WTC11 (cell line): ENCODE measurements around the gene ACTMAP. TPM values are rescaled to one million over a fixed set of nuclear protein-coding genes. Genes with fewer than 3 reads are reported as not detected.

ENCODE experiments used
- ATAC-seq: fragments of 200-7000 bp; cut with Tn5 transposase; 2 replicates; pipeline ENCODE4 v1.10.0; 2021; ENCODE audit warnings: mild to moderate bottlenecking, moderate library complexity
- CTCF ChIA-PET: fragments of 300-600 bp; sonication (Branson Sonifier 250); formaldehyde crosslinking; loops from one replicate; lab custom pipeline; 2021; ENCODE audit warnings: antibody characterized with exemption; lab: Charles Lee
- POLR2A ChIA-PET: fragments of 350-600 bp; sonication (Branson Sonifier 250); formaldehyde crosslinking; loops from one replicate; lab custom pipeline; 2021; ENCODE audit warnings: antibody characterized with exemption; lab: Charles Lee
- DNase-seq: peaks from one replicate; pipeline ENCODE4 v3.0.0; 2021; ENCODE audit warnings: low spot score
- H3K27ac Mint-ChIP-seq: 2 replicates; pipeline ENCODE4 v1.8.0; 2021; ENCODE audit warnings: mixed read lengths
- H3K27me3 Mint-ChIP-seq: 2 replicates; pipeline ENCODE4 v1.8.0; 2021; ENCODE audit warnings: low read depth, mild to moderate bottlenecking, moderate library complexity, mixed read lengths
- H3K36me3 Mint-ChIP-seq: 2 replicates; pipeline ENCODE4 v1.8.0; 2021; ENCODE audit warnings: mixed read lengths
- H3K4me1 Mint-ChIP-seq: 2 replicates; pipeline ENCODE4 v1.8.0; 2022; ENCODE audit warnings: mixed read lengths
- H3K4me3 Mint-ChIP-seq: 2 replicates; pipeline ENCODE4 v1.8.0; 2021; ENCODE audit warnings: mild to moderate bottlenecking, moderate library complexity, mixed read lengths
- H3K9me3 Mint-ChIP-seq: 2 replicates; pipeline ENCODE4 v1.8.0; 2021; ENCODE audit warnings: mixed read lengths
- CREB1 ChIP-seq: sonication (generic); formaldehyde crosslinking; IDR thresholded peaks from 2 replicates; pipeline ENCODE4 v1.8.0; 2023; ENCODE audit warnings: mild to moderate bottlenecking, missing genetic modification reagents
- ELF4 ChIP-seq: sonication (generic); formaldehyde crosslinking; IDR thresholded peaks from 2 replicates; pipeline ENCODE4 v1.8.1; 2022; ENCODE audit warnings: low read depth, mild to moderate bottlenecking, moderate library complexity, missing genetic modification reagents
- ETV6 ChIP-seq: sonication (generic); formaldehyde crosslinking; IDR thresholded peaks from 2 replicates; pipeline ENCODE4 v1.8.1; 2022; ENCODE audit warnings: mild to moderate bottlenecking, missing genetic modification reagents
- GTF2I ChIP-seq: fragments of 250-450 bp; sonication (Bioruptor Pico); conservative IDR thresholded peaks from 2 replicates; pipeline ENCODE4 v1.4.0; 2021; ENCODE audit warnings: mild to moderate bottlenecking
- IRF2 ChIP-seq: sonication (generic); formaldehyde crosslinking; IDR thresholded peaks from 2 replicates; pipeline ENCODE4 v1.8.0; 2022; ENCODE audit warnings: low read depth, missing genetic modification reagents, borderline replicate concordance
- NR1H2 ChIP-seq: sonication (generic); formaldehyde crosslinking; IDR thresholded peaks from 2 replicates; pipeline ENCODE4 v1.9.0; 2021; ENCODE audit warnings: mild to moderate bottlenecking, moderate library complexity, missing genetic modification reagents
- RORB ChIP-seq: fragments of 250-450 bp; sonication (Bioruptor Pico); IDR thresholded peaks from 2 replicates; pipeline ENCODE4 v1.9.0; 2021; ENCODE audit warnings: mild to moderate bottlenecking
- SMAD4 ChIP-seq: sonication (generic); formaldehyde crosslinking; IDR thresholded peaks from 2 replicates; pipeline ENCODE4 v1.8.0; 2022; ENCODE audit warnings: mild to moderate bottlenecking, missing genetic modification reagents
- TCF7 ChIP-seq: sonication (generic); formaldehyde crosslinking; IDR thresholded peaks from 2 replicates; pipeline ENCODE4 v1.8.0; 2022; ENCODE audit warnings: mild to moderate bottlenecking, low read depth, missing genetic modification reagents, moderate library complexity
- ZNF121 ChIP-seq: sonication (generic); formaldehyde crosslinking; IDR thresholded peaks from 2 replicates; pipeline ENCODE4 v1.8.0; 2023; ENCODE audit warnings: missing genetic modification reagents
- ZNF138 ChIP-seq: sonication (generic); formaldehyde crosslinking; conservative IDR thresholded peaks from 2 replicates; pipeline ENCODE4 v1.8.1; 2022; ENCODE audit warnings: mild to moderate bottlenecking, moderate library complexity, missing genetic modification reagents
- total RNA-seq: library from RNA; stranded (reverse); gene quantifications from 3 replicates; pipeline ENCODE4 v1.2.3, GENCODE V29; 2021
- TF ChIP-seq, protein P1 (sequence below): sonication (generic); formaldehyde crosslinking; IDR thresholded peaks from 2 replicates; pipeline ENCODE4 v1.8.1; 2022; ENCODE audit warnings: low read depth, mild to moderate bottlenecking, moderate library complexity, missing genetic modification reagents, borderline replicate concordance
- TF ChIP-seq, protein P2 (sequence below): sonication (generic); formaldehyde crosslinking; IDR thresholded peaks from 2 replicates; pipeline ENCODE4 v1.8.1; 2022; ENCODE audit warnings: missing genetic modification reagents, borderline replicate concordance
- TF ChIP-seq, protein P3 (sequence below): sonication (generic); formaldehyde crosslinking; IDR thresholded peaks from 2 replicates; pipeline ENCODE4 v1.8.1; 2023; ENCODE audit warnings: mild to moderate bottlenecking, missing genetic modification reagents
- TF ChIP-seq, protein P4 (sequence below): sonication (generic); formaldehyde crosslinking; IDR thresholded peaks from 2 replicates; pipeline ENCODE4 v1.8.0; 2022; ENCODE audit warnings: mild to moderate bottlenecking, missing genetic modification reagents
- TF ChIP-seq, protein P5 (sequence below): fragments of 250-450 bp; sonication (Bioruptor Pico); IDR thresholded peaks from 2 replicates; pipeline ENCODE4 v2.1.2; 2022; ENCODE audit warnings: mild to moderate bottlenecking, moderate library complexity
- TF ChIP-seq, protein P6 (sequence below): fragments of 250-450 bp; sonication (Bioruptor Pico); IDR thresholded peaks from 2 replicates; pipeline ENCODE4 v1.8.0; 2021; ENCODE audit warnings: mild to moderate bottlenecking
- TF ChIP-seq, protein P7 (sequence below): sonication (generic); formaldehyde crosslinking; IDR thresholded peaks from 2 replicates; pipeline ENCODE4 v1.8.1; 2023; ENCODE audit warnings: mild to moderate bottlenecking, missing genetic modification reagents, moderate library complexity
- TF ChIP-seq, protein P8 (sequence below): sonication (generic); formaldehyde crosslinking; conservative IDR thresholded peaks from 2 replicates; pipeline ENCODE4 v1.8.1; 2022; ENCODE audit warnings: mild to moderate bottlenecking, missing genetic modification reagents

The ACTMAP gene
- total RNA-seq, 1 experiment from 2014 or later: 29.6 TPM

DNA sequence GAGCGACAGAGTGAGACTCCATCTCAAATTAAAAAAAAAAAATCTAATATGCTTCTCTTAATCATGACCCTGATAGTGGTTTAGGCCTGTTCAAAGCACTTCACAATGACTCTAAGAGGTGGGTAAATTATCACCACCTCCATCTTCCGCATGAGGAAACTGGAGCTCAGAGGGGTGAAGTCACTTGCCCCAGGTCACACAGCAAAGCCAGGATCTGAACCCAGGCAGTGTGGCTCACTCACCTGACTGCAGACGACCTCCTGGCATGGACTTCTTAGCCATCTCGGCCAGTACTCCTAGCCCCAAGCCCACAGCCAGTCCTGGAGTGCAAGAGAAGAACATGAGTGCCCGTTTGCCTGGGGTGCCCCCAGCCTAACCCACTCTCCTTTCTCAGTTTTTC lies 40.5 kb downstream of the ACTMAP start:
- no peak for TF ChIP-seq NR1H2
- TF ChIP-seq, protein P1, sequence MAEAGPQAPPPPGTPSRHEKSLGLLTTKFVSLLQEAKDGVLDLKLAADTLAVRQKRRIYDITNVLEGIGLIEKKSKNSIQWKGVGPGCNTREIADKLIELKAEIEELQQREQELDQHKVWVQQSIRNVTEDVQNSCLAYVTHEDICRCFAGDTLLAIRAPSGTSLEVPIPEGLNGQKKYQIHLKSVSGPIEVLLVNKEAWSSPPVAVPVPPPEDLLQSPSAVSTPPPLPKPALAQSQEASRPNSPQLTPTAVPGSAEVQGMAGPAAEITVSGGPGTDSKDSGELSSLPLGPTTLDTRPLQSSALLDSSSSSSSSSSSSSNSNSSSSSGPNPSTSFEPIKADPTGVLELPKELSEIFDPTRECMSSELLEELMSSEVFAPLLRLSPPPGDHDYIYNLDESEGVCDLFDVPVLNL: no peak
- Mint-ChIP-seq H3K27me3 (no peaks in the 10 kb centered on the region), H3K9me3 (no peaks in the 10 kb centered on the region), H3K36me3 (peaks cover 42% of the 10 kb centered on the region), H3K4me1 (no peaks in the 10 kb centered on the region), H3K4me3 (no peak overlapping the region), H3K27ac (no peak overlapping the region)
- POLR2A ChIA-PET: no interaction called here
- ATAC-seq: no peak
- no peak for DNase-seq
- CTCF ChIA-PET: no interaction called here

DNA sequence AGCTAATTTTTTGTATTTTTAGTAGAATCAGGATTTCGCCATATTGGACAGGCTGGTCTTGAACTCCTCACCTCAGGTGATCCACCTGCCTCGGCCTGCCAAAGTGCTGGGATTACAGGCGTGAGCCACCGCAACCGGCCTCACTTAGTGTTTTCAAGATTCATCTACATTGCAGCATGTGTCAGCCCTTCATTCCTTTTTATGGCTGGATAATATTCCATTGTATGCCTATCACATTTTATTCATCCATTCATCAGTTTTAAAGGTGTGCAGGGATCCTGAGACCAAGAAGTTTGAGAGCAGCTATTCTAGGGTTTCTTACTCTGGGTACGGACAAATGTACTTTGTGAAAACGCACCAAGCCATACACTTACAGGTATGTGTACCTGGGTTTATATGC lies 42.7 kb downstream of the ACTMAP start:
- TF ChIP-seq RORB (CRISPR knock-in tag): no peak
- TF ChIP-seq ZNF138: no peak
- TF ChIP-seq, protein P2, sequence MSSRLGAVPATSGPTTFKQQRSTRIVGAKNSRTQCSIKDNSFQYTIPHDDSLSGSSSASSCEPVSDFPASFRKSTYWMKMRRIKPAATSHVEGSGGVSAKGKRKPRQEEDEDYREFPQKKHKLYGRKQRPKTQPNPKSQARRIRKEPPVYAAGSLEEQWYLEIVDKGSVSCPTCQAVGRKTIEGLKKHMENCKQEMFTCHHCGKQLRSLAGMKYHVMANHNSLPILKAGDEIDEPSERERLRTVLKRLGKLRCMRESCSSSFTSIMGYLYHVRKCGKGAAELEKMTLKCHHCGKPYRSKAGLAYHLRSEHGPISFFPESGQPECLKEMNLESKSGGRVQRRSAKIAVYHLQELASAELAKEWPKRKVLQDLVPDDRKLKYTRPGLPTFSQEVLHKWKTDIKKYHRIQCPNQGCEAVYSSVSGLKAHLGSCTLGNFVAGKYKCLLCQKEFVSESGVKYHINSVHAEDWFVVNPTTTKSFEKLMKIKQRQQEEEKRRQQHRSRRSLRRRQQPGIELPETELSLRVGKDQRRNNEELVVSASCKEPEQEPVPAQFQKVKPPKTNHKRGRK (CRISPR knock-in tag): no peak
- TF ChIP-seq NR1H2: no peak
- TF ChIP-seq ETV6: no peak
- TF ChIP-seq CREB1 (CRISPR knock-in tag): no peak
- TF ChIP-seq ELF4 (CRISPR knock-in tag): no peak
- no peak for TF ChIP-seq SMAD4 (CRISPR knock-in tag)
- TF ChIP-seq GTF2I: no peak
- TF ChIP-seq, protein P3, sequence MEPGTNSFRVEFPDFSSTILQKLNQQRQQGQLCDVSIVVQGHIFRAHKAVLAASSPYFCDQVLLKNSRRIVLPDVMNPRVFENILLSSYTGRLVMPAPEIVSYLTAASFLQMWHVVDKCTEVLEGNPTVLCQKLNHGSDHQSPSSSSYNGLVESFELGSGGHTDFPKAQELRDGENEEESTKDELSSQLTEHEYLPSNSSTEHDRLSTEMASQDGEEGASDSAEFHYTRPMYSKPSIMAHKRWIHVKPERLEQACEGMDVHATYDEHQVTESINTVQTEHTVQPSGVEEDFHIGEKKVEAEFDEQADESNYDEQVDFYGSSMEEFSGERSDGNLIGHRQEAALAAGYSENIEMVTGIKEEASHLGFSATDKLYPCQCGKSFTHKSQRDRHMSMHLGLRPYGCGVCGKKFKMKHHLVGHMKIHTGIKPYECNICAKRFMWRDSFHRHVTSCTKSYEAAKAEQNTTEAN: no peak
- TF ChIP-seq, protein P4, sequence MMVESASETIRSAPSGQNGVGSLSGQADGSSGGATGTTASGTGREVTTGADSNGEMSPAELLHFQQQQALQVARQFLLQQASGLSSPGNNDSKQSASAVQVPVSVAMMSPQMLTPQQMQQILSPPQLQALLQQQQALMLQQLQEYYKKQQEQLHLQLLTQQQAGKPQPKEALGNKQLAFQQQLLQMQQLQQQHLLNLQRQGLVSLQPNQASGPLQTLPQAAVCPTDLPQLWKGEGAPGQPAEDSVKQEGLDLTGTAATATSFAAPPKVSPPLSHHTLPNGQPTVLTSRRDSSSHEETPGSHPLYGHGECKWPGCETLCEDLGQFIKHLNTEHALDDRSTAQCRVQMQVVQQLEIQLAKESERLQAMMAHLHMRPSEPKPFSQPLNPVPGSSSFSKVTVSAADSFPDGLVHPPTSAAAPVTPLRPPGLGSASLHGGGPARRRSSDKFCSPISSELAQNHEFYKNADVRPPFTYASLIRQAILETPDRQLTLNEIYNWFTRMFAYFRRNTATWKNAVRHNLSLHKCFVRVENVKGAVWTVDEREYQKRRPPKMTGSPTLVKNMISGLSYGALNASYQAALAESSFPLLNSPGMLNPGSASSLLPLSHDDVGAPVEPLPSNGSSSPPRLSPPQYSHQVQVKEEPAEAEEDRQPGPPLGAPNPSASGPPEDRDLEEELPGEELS (CRISPR knock-in tag): no peak
- no peak for TF ChIP-seq IRF2
- TF ChIP-seq, protein P5, sequence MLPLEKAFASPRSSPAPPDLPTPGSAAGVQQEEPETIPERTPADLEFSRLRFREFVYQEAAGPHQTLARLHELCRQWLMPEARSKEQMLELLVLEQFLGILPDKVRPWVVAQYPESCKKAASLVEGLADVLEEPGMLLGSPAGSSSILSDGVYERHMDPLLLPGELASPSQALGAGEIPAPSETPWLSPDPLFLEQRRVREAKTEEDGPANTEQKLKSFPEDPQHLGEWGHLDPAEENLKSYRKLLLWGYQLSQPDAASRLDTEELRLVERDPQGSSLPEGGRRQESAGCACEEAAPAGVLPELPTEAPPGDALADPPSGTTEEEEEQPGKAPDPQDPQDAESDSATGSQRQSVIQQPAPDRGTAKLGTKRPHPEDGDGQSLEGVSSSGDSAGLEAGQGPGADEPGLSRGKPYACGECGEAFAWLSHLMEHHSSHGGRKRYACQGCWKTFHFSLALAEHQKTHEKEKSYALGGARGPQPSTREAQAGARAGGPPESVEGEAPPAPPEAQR (CRISPR knock-in tag): no peak
- ChIA-PET CTCF (no interaction called here), POLR2A (no interaction called here)
- no peaks in the 10 kb centered on the region for H3K9me3 Mint-ChIP-seq
- no peaks in the 10 kb centered on the region for H3K27me3 Mint-ChIP-seq
- DNase-seq (no peak), ATAC-seq (no peak)
- no peak overlapping the region for H3K27ac Mint-ChIP-seq
- H3K36me3 Mint-ChIP-seq: peaks cover 43% of the 10 kb centered on the region
- peaks cover 5% of the 10 kb centered on the region; the same call in 1 of the 2 replicates for H3K4me1 Mint-ChIP-seq
- H3K4me3 Mint-ChIP-seq: no peak overlapping the region

DNA sequence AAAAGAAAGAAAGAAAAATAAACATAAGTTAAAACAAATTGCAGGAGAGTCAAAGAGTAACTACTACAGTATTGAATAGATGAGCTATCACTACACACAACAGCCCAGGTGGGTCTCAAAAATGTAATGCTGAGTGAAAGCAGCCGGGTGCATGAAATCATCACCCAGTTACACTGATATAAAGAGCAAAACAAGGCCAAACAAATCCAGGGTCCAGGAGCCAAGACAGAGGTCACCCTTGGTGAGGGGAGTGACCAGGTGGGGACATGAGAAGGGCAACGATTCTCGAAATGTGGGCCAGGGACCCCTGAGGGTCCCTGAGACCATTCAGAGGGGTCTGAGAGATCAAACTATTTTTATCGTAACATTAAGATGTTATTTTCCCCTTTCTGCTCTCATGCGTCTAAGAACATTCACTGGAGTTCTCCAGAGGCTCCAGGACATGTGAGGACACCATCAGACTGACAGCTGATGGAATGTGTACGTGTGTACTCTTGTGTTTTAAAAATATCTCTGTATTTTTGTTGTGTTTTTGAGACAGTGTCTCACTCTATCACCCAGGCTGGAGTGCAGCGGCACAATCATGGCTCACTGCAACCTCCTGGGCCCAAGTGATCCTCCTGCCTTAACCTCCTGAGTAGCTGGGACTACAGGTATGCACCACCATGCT lies 44.2 kb downstream of the ACTMAP start:
- no peak for DNase-seq
- Mint-ChIP-seq H3K4me1 (peaks cover 8% of the 10 kb centered on the region; the same call in 1 of the 2 replicates), H3K4me3 (no peak overlapping the region), H3K36me3 (peaks cover 43% of the 10 kb centered on the region), H3K9me3 (no peaks in the 10 kb centered on the region), H3K27me3 (no peaks in the 10 kb centered on the region), H3K27ac (peak overlapping the region; percentile 63; the same call in 1 of the 2 replicates)
- ATAC-seq: no peak
- POLR2A ChIA-PET: interaction anchor here (0.5 kb wide), 1 partner anchor 1074 kb away, joined by 3 read pairs; no protein-coding TSS in a partner anchor
- CTCF ChIA-PET: no interaction called here
- TF ChIP-seq, protein P6, sequence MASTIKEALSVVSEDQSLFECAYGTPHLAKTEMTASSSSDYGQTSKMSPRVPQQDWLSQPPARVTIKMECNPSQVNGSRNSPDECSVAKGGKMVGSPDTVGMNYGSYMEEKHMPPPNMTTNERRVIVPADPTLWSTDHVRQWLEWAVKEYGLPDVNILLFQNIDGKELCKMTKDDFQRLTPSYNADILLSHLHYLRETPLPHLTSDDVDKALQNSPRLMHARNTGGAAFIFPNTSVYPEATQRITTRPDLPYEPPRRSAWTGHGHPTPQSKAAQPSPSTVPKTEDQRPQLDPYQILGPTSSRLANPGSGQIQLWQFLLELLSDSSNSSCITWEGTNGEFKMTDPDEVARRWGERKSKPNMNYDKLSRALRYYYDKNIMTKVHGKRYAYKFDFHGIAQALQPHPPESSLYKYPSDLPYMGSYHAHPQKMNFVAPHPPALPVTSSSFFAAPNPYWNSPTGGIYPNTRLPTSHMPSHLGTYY (CRISPR knock-in tag): no peak
- TF ChIP-seq, protein P7, sequence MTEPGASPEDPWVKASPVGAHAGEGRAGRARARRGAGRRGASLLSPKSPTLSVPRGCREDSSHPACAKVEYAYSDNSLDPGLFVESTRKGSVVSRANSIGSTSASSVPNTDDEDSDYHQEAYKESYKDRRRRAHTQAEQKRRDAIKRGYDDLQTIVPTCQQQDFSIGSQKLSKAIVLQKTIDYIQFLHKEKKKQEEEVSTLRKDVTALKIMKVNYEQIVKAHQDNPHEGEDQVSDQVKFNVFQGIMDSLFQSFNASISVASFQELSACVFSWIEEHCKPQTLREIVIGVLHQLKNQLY (CRISPR knock-in tag): no peak
- TF ChIP-seq ZNF138 (no peak), TCF7 (CRISPR knock-in tag) (no peak), SMAD4 (CRISPR knock-in tag) (no peak), ZNF121 (CRISPR knock-in tag) (no peak)
- TF ChIP-seq, protein P8, sequence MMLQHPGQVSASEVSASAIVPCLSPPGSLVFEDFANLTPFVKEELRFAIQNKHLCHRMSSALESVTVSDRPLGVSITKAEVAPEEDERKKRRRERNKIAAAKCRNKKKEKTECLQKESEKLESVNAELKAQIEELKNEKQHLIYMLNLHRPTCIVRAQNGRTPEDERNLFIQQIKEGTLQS (CRISPR knock-in tag): no peak
